SU-DHL-6 (cell line): ENCODE results near the gene NCKAP1.

Experiments
- H2AFZ ChIP-seq: fragments of 200-600 bp; sonication (generic); 2 replicates; pipeline ENCODE4 v1.6.1; 2014; ENCODE audit warnings: low read depth, mild to moderate bottlenecking, moderate library complexity, mixed read lengths, antibody characterized with exemption, low read length; ENCODE audit not compliant: severe bottlenecking
- H3F3A ChIP-seq: fragments of 200-600 bp; shearing (Covaris generic); 2 replicates; pipeline ENCODE4 v1.6.0; 2016; ENCODE audit warnings: antibody characterized with exemption, mild to moderate bottlenecking; ENCODE audit not compliant: insufficient read depth
- H3K27ac ChIP-seq: fragments of 200-600 bp; sonication (generic); 2 replicates; pipeline ENCODE4 v1.5.1; 2016; ENCODE audit warnings: low read depth, mild to moderate bottlenecking, low read length, moderate library complexity, mixed read lengths
- H3K27me3 ChIP-seq: fragments of 200-600 bp; sonication (generic), shearing (Covaris generic); 2 replicates; pipeline ENCODE4 v1.6.0; 2014; ENCODE audit warnings: mild to moderate bottlenecking, low read length
- H3K36me3 ChIP-seq: fragments of 200-600 bp; sonication (generic); 2 replicates; pipeline ENCODE4 v1.6.1; 2014; ENCODE audit warnings: mild to moderate bottlenecking, low read length, mixed read lengths
- H3K4me2 ChIP-seq: fragments of 300-600, 200-600 bp; shearing (Covaris generic), sonication (generic); 2 replicates; pipeline ENCODE4 v1.6.0; 2014; ENCODE audit warnings: low read length, low read depth, mild to moderate bottlenecking; ENCODE audit not compliant: poor library complexity, severe bottlenecking
- H3K4me3 ChIP-seq: fragments of 200-600 bp; sonication (generic); 2 replicates; pipeline ENCODE4 v1.5.1; 2014; ENCODE audit warnings: antibody characterized with exemption, low read length, mild to moderate bottlenecking, mixed read lengths; ENCODE audit not compliant: insufficient read depth, poor library complexity, severe bottlenecking
- H3K79me2 ChIP-seq: fragments of 200-600 bp; sonication (generic); 2 replicates; pipeline ENCODE4 v1.6.1; 2014; ENCODE audit warnings: mild to moderate bottlenecking, low read length, moderate library complexity; ENCODE audit not compliant: insufficient read depth
- H3K9ac ChIP-seq: fragments of 200-600 bp; sonication (generic); 2 replicates; pipeline ENCODE4 v1.7.0; 2014; ENCODE audit warnings: mild to moderate bottlenecking, low read length
- H3K9me2 ChIP-seq: fragments of 200-600 bp; sonication (generic); replicated peaks from 2 replicates; pipeline ENCODE4 v1.6.1; 2014; ENCODE audit warnings: low read length; ENCODE audit not compliant: insufficient read depth
- H3K9me3 ChIP-seq: fragments of 200-600 bp; sonication (generic); 2 replicates; pipeline ENCODE4 v1.6.1; 2014; ENCODE audit warnings: low read length, mixed read lengths; ENCODE audit not compliant: insufficient read depth
- H4K20me1 ChIP-seq: fragments of 200-600 bp; sonication (generic); 2 replicates; pipeline ENCODE4 v1.6.1; 2014; ENCODE audit warnings: low read depth, mild to moderate bottlenecking, antibody characterized with exemption, low read length, moderate library complexity, mixed read lengths
- CTCF ChIP-seq: fragments of 200-600 bp; sonication (generic); IDR thresholded peaks from one replicate; pipeline ENCODE4 v1.5.1; 2017; ENCODE audit warnings: antibody characterized with exemption, mild to moderate bottlenecking, low read length, moderate library complexity; ENCODE audit not compliant: insufficient read depth, poor library complexity, severe bottlenecking
- EZH2phosphoT487 ChIP-seq: fragments of 200-600 bp; sonication (generic), shearing (Covaris generic); conservative IDR thresholded peaks from 2 replicates; pipeline ENCODE4 v1.6.1; 2018; ENCODE audit warnings: mild to moderate bottlenecking, antibody characterized with exemption, low read length, moderate library complexity, mixed read lengths

NCKAP1 gene

GRCh38 chr2:183038341-183039300 is at the start of gene NCKAP1:
Gene NCKAP1 (minus strand): TSS chr2:183038457. CDS start chr2:183038099, 358 bp downstream.
- no peak within 1 kb of the TSS for H3K4me2 ChIP-seq
- no peak within 1 kb of the TSS for H3K9ac ChIP-seq
- no peak within 1 kb of the TSS for H3K4me3 ChIP-seq
- H3F3A ChIP-seq: peaks cover 9% of the 10 kb centered on the region
- H4K20me1 ChIP-seq: no peaks in the 10 kb centered on the region
- H3K27ac ChIP-seq: no peak within 1 kb of the TSS
- TF ChIP-seq CTCF (peak; percentile 9), EZH2phosphoT487 (no peak)
- H3K9me3 ChIP-seq: no peaks in the 10 kb centered on the region
- H2AFZ ChIP-seq: no peak within 1 kb of the TSS
- no peaks in the 10 kb centered on the region for H3K79me2 ChIP-seq
- no peaks in the 10 kb centered on the region for H3K36me3 ChIP-seq
- H3K9me2 ChIP-seq: no peaks in the 10 kb centered on the region
- H3K27me3 ChIP-seq: no peaks in the 10 kb centered on the region

- no peak overlapping the region for H3K27ac ChIP-seq
- H3K9me3 ChIP-seq: no peaks in the 10 kb centered on the region
- no peak for TF ChIP-seq EZH2phosphoT487
- no peak for TF ChIP-seq CTCF
- H3K4me2 ChIP-seq: no peak overlapping the region
- no peak overlapping the region for H2AFZ ChIP-seq
- no peaks in the 10 kb centered on the region for H3K9me2 ChIP-seq
- no peaks in the 10 kb centered on the region for H4K20me1 ChIP-seq
- no peaks in the 10 kb centered on the region for H3K27me3 ChIP-seq
- H3F3A ChIP-seq: no peaks in the 10 kb centered on the region
- no peaks in the 10 kb centered on the region for H3K36me3 ChIP-seq
- H3K4me3 ChIP-seq: no peak overlapping the region
- no peak overlapping the region for H3K9ac ChIP-seq
- H3K79me2 ChIP-seq: no peaks in the 10 kb centered on the region
Measured at GRCh38 chr2:183081911-183082310, 43.7 kb upstream of the NCKAP1 start.

- Histone ChIP-seq H2AFZ (peak overlapping the region; percentile 92), H4K20me1 (no peaks in the 10 kb centered on the region), H3K27me3 (no peaks in the 10 kb centered on the region), H3K9me2 (no peaks in the 10 kb centered on the region), H3K4me3 (peak overlapping the region; percentile 63), H3K27ac (no peak overlapping the region), H3K9me3 (no peaks in the 10 kb centered on the region), H3K36me3 (no peaks in the 10 kb centered on the region), H3F3A (no peaks in the 10 kb centered on the region), H3K9ac (peak overlapping the region; percentile 41), H3K4me2 (peak overlapping the region; percentile 71), H3K79me2 (no peaks in the 10 kb centered on the region)
- no peak for TF ChIP-seq CTCF
- no peak for TF ChIP-seq EZH2phosphoT487
Measured at GRCh38 chr2:183079139-183079775, 41.0 kb upstream of the NCKAP1 start.
